H54 (cell line): ENCODE data around the gene EEF1A2.

Experiments
- DNase-seq: peaks from one replicate; pipeline ENCODE4 v3.0.0; 2011; ENCODE audit warnings: low spot score, mixed read lengths; ENCODE audit not compliant: insufficient read length
- FAIRE-seq: peaks from 3 replicates; lab custom pipeline; 2011; peaks lifted over from hg19 to GRCh38; lab: Jason Lieb, UNC
- POLR2A ChIP-seq: IDR thresholded peaks from 2 replicates; pipeline ENCODE4 v1.6.1; 2011; ENCODE audit warnings: low read depth, mild to moderate bottlenecking, low read length

Gene EEF1A2

DNA sequence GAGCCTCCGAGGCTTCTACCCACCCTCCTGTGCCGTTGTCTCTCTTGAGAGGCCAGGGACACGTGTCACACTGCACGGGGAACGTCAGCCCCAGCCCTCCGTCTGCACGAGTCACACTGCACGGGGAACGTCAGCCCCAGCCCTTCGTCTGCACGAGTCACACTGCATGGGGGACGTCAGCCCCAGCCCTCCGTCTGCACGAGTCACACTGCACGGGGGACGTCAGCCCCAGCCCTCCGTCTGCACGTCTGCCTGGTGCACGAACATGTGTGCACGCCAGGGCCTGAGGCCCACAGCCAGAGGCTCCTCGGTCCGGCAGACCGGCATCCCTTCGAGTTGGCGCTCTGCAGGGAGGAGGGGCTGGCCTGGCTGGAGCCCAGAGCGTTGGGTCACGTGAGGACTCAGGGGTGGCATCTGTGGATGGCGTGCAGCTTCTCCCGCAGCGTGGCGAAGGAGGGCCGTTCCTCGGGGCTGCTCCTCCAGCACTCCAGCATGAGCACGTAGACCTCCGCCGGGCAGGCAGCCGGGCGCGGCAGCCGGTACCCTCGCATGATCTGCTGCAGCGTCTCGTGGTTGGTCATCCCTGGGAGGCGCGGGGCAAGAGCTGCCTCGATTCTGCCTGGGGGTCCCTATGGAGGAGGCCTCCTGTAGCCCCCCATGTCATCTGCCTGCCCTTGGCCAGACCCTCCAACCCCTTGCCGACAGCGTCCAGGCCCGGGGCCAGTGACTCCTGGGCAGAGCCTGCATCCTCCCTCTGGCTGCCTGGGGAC lies 41.7 kb upstream of the EEF1A2 start:
- TF ChIP-seq POLR2A = no peak

DNA sequence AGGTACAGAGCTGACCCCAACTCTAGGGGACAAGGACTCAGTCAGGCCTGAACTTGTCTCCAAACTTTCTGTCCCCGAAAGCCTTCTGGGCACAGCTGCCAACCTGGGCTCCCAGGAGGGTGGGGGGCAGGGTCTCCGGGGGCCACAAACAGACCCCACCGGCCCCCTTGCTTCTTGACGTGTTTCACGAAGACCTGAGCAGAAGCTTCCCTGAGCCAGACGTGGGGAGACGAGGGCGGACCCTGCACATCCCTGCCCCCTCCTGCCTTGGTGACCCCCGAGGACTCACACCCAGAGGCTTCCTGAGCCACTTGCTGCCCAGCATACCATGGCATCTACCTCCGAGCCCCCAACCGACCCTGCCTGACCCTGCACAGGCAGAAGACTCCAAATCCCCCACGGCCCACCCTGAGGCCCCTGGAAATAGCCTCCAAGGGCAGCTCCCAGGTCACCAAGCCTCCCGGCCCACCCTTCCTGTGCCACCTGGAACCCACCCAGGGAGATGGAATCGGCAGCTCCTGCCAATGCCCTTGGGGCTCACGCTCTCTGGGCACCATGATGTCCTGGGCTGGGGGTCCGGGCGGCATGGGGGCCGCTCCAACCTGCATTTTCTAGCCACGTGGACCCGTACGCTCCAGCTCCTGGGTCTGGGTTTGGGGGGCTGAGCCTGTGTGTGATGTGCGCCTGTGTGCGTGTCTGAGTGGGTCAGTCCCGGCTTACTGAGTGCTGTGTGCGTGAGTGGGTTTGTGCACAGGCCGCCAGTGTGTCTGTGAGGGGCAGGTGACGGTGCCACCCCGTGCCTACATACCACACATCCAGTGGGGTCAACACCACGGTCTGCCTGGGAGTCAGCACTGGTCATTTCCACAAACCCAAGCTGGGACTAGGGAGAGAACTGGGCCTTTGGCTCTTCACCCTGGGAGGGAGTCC lies 40.8 kb upstream of the EEF1A2 start:
- FAIRE-seq (no peak), DNase-seq (no peak)
- TF ChIP-seq POLR2A = no peak

More for the DNA sequence above, 41.7 kb upstream of the EEF1A2 start:
- FAIRE-seq = no peak
- no peak for DNase-seq

DNA sequence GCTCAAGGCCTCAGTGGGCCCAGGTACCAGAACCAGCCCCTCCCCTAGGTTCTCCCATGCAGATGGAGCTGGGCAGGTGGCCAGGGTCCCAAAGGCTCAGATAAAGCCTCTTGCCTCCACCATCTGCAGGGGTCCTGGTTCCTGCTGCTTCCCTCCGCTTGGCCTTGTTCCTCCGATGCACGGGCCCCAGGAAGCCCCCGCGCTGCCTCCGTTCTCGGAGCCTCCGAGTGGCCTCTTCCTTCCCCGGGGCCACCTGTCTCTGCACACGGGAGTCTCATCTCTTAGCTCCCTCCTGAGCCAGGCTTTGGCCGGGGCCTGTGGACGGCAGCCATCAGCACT lies 40.2 kb upstream of the EEF1A2 start:
- DNase-seq (no peak), FAIRE-seq (no peak)
- TF ChIP-seq POLR2A = no peak

DNA sequence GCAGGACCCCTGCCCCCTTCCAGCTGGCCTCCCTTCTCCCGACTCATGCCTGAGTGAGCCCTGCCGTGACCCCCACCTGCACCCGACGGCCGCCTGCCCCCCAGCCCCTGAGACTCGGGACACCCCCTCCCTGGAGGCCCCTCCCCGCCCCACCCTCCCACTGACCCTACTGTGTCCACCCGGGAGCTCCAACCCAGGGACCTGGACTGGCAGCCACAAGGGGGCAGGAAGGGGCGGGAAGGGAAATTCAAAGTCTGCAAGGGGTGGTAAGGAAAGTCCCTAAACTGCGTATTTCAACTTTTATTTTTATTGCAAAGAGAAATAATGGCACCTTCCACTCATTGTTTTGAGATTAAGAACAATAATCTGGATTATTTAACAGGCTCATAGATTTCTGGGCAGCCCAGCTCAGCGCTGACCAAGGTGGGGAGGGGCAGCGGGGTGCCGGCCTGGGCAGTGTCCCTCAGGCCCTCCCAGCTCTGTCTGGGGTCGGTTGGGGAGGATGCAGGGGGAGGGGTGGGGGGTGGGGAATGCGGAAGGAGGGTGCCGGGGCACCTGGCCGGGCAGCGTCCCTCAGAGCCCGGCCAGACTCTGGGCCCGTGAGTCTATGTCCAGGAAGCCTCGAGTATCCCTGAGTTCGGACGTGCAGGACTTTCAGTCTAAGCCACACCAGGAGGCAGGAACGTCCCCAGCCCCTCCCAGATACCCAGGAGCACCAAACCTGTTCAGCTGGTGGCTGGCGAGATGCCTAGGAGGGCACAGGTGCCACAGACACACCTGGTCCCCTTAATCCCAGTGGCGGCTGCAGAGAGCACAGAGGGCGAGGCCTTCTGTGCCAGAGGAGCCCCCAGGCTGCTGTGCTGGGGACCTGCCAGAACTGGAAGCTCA lies 39.6 kb upstream of the EEF1A2 start:
- FAIRE-seq (no peak), DNase-seq (peak; percentile 94)
- TF ChIP-seq POLR2A = no peak

DNA sequence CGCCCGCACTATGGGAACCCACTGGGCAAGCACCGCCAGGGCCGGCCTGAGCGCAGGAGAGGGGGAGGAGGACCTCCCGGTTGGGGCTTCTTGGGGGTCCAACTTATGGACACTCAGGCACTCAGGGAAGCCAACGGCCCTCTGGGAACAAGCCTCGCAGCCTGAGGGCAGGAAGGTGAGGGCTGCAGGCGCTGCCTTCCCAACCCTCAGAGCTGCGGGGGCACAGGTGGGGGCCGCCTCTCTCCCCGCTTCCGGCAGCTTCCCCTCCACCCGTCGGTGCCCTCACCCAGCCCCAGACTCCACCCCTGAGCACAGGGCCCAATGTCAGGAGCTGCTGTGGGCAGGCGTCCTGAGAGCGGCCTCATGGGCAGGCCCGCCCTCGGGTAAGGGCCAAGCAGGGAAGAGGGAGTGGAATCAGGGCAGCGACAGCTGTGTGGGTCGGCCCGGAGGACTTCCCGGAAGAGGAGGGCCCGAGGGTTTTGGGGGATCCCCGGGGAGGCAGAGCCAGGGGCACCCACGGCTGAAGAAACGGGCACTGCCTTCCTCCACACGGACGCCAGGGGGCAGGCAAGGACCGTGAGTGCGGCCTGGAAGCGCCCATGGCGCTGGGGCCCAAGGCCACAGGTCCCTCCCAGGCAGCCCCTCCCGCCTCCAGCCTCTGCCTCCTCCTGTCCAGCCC lies 38.8 kb upstream of the EEF1A2 start:
- DNase-seq = peak; percentile 99
- FAIRE-seq = peak; percentile 87
- peak; percentile 39; the same call in 1 of the 2 replicates for TF ChIP-seq POLR2A

DNA sequence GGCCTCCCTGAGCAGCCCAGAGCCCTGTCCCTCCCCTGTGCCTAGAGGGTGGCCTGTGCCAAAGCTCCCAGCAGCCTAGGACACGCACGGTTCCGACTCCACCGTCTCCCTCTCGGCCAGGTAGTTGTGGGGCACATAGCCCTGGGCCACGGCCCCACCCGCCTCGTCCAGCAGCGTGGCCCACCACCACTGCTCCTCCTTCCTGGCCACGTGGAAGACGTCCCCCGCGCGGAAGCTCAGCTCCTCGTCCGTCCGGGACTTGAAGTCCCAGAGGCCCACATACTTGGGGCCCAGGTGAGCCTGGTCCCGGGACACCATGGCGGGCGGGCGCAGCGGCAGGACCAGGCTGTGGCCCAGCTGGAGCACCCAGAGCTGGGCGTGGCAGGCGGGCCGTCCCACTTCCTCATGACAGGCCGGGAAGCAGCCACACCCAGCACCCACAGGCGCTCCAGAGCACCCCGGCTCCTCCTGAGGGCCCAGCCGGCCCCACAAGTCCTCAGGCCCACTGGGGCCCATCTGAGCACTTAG lies 38.2 kb upstream of the EEF1A2 start, which contains the start of gene PTK6:
PTK6 (minus strand) TSS at position 380 of the 528 bp plus-strand sequence; CDS start at position 318, 62 bp downstream.
- peak; percentile 95 for DNase-seq
- no peak for FAIRE-seq
- no peak for TF ChIP-seq POLR2A

DNA sequence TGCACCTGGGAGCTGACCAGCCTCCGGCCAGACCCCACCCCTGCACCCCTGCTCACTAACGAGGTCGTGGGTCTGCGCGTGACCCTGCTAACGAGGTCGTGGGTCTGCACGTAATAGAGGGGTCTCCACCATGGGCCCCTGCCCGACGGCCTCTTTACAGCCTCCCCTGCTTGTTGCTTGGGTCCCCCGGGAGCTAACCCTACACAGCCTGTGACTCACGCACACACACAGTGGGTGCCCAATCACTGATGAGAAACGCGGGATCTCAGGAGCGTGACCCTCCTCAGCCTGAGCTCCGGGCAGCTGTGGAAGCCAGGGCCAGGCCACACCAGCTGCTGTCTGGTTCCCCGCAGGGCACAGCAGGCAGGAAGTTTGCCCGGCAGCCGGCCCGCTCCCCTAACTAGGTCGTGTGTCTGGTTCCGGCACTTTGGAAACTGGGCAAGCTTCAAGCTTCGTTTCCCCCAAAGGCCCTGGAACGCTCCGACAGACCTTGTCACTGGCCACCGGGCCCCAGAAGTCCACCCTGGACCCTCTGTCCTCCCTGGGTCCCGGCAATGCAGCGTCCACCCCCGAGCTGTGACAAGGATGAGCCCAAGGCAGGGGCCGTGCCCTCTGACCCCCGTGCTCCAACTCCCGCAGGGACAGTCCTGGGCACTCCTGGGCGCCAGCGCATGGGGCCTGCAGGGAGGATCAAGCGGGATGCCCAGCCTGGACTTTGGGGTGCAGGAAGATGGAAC lies 37.5 kb upstream of the EEF1A2 start:
- no peak for TF ChIP-seq POLR2A
- FAIRE-seq (no peak), DNase-seq (no peak)

DNA sequence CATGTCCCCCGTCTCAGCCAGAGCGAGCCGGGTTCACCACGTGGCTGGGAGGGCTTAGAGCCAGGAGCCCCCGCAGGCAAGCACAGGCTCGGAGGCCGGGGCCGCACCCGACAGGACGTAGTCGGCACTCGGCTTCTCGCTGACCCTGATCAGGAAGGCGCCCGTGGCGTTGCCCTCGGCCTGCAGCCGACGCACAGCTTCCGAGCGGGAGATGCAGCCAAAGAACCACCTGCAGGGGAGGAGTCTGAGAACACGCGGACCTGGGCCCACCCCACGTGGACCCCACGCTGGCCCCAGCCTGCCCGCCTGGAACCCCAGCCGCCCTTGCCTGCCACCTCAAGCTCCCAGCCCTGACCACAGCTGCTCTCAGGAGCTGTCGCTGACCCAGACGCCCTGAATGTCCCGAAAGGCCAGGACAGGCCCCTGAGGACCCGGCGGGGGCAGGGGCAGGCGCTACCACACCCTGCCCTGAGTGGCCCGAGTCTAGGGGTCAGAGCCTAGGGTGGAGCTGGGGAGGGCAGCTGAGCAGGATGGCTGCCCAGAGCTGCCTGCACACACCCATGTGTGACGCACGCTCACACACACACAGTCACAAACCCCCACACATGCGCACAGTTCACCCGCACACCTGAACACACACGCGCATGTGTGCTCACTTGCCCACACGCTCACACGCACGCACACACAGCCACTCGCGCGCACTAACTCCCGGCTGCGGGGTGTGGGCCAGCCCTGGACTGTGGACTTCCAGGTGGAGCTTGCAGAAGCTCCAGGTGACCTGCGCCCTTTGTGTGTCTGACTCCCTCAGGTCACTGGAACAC lies 36.2 kb upstream of the EEF1A2 start:
- FAIRE-seq = no peak

GRCh38 chr20:63534427-63534830 lies 35.5 kb upstream of the EEF1A2 start:
- DNase-seq (no peak), FAIRE-seq (no peak)
- TF ChIP-seq POLR2A = no peak

More for the DNA sequence above, 36.2 kb upstream of the EEF1A2 start:
- TF ChIP-seq POLR2A = no peak
- no peak for DNase-seq

DNA sequence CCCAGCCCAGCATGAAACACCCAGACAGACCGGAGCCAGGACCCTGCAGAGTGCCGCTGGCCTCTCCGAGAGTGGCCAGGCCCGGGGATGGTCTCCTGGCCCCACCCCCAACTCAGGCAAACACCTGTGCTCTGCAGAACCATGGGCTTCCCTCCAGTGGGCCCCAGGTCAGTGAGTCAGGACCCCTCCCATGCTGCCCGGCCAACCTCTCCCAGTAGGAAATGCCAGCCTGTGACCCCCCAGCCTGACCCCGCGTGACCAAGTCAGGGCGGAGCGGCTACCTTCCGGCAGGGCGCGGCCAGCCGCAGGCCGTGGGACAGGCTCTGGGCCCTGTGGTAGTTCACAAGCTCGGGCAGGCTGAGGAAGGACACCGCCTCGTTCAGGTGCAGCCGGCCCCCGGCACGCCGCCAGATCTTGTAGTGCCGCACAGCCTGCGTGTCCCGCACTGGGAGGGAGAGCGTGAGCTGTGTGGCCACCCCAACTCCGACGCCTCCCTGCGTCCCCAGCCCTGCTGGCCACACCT lies 35.0 kb upstream of the EEF1A2 start:
- DNase-seq (no peak), FAIRE-seq (no peak)
- TF ChIP-seq POLR2A = no peak

DNA sequence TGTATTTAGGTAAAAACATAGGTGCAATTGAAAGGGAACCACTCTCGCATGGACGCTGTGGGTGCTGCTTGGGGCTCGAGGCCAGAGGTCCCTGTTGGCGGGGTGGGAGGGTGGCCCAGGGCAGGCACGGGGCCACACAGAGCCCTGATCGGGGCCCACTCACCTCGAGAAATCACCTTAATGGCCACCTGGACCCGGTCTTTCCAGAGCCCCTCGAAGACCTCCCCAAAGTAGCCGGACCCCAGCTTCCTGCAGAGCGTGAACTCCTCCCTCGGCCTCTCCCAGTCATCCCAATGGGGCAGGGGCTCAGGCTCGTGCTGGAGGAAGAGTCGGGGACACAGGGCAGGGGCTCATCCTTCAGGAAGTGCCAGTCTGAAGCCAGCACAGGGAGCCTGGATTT lies 34.5 kb upstream of the EEF1A2 start:
- TF ChIP-seq POLR2A = no peak
- FAIRE-seq (no peak), DNase-seq (no peak)
